Mesangial cell (primary cell): ENCODE results near the gene ALOX15. TPM values are rescaled to one million over a fixed set of nuclear protein-coding genes. Genes with fewer than 3 reads are reported as not detected.

Source experiments
- total RNA-seq: library from RNA; depleted of rRNA; stranded (reverse); fragments of >200 nt; gene quantifications from 2 replicates; pipeline ENCODE4 v1.2.3, GENCODE V29; 2015

ALOX15 gene, protein sequence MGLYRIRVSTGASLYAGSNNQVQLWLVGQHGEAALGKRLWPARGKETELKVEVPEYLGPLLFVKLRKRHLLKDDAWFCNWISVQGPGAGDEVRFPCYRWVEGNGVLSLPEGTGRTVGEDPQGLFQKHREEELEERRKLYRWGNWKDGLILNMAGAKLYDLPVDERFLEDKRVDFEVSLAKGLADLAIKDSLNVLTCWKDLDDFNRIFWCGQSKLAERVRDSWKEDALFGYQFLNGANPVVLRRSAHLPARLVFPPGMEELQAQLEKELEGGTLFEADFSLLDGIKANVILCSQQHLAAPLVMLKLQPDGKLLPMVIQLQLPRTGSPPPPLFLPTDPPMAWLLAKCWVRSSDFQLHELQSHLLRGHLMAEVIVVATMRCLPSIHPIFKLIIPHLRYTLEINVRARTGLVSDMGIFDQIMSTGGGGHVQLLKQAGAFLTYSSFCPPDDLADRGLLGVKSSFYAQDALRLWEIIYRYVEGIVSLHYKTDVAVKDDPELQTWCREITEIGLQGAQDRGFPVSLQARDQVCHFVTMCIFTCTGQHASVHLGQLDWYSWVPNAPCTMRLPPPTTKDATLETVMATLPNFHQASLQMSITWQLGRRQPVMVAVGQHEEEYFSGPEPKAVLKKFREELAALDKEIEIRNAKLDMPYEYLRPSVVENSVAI
- under 0.01 TPM in 1 of 2 replicates, not detected in the other for total RNA-seq

DNA sequence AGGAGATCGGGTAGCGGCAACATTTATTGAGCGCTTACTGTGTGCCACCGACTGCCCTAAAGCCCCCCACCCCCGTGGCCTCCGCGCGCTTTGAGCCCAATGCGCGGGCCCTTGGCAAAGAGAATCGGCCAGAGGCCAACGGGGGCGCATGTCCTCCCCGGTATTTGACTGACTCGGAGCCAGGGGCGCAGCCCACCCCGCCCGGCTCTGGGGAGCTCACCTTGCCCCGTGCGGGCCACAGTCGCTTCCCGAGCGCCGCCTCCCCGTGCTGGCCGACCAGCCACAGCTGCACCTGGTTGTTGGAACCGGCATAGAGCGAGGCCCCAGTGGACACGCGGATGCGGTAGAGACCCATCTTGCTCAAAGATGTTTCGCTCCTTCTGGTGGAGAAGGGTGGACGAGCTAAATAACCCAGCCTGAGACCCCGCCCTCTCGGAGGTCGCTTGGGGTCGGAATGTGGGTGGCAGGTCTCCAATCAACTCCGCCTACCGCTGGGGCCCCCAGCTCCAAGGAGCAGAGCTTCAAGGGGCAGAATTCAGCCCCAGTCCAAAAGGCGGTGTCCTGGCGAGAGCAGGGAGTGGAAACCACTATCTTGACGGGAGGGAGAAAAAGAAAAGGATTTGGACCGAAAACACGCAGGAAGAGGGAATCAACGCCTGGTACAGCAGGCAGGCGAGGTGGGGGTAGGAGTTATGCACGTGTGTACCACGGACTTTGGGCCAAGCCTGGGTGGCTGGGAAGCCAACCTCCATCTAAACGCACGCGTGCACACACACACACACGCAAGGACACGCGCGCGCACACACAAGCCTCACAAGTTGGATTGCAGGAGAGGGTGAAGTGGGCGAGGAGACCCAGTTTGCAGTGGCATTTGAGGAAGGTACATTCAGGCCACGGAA lies at the start of gene ALOX15:
ALOX15 (minus strand) TSS at position 382 of the 899 bp plus-strand sequence; CDS start at position 355, 27 bp downstream.

DNA sequence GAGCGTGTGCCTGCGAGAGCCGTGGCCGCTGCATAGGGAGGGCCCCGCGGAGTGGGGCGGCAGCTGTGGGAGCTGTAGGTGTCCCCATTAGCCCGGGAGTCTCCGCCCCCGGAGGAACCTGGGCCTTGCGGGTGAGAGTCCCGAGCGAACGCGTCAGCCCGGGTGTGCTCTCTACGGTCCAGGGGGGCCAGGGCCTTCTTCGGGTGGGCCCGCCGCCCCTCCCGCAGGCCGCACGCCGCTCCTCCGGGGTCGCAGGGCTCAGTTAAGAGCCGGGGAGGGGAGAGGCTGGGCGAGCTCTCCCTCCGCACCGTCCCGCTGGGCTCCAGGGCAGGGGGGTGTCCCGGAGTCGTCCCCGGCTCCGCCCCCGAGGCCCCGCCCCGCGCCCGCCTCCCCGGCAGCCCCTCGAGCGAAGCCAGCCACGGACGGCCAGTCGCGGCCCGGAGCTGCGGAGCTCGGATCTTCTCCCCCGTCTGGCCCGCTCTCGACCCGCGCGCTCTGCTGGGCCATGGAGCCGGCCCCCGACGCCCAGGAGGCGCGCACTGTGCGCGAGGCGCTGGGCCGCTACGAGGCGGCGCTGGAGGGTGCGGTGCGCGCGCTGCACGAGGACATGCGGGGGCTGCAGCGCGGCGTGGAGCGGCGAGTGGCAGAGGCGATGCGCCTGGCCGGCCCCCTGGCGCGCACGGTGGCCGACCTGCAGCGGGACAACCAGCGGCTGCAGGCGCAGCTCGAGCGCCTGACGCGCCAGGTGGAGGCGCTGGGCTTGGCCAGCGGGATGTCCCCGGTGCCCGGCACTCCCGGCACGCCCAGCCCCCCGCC lies 57.2 kb downstream of the ALOX15 start, which contains the start of gene SMTNL2:
SMTNL2 (plus strand) TSS at position 429 of the 816 bp plus-strand sequence; CDS start at position 506, 77 bp downstream.

Other genes starting within 250 kb of the ALOX15 start
- 0.65 and 2.7 TPM in 2 replicates for gene SPNS3, start 207.7 kb downstream of the ALOX15 start, total RNA-seq
- gene SPNS2, start 142.8 kb downstream of the ALOX15 start, total RNA-seq, result 22.2 and 106 TPM in 2 replicates
- 76.8 and 109 TPM in 2 replicates for gene MYBBP1A, start 86.3 kb downstream of the ALOX15 start, total RNA-seq
- not detected in 2 replicates for gene GGT6, start 81.1 kb downstream of the ALOX15 start, total RNA-seq
- gene SMTNL2, start 57.1 kb downstream of the ALOX15 start, total RNA-seq, result 0.33 and 16.9 TPM in 2 replicates
- gene PELP1, start 62.5 kb upstream of the ALOX15 start, total RNA-seq, result 51.6 and 56.2 TPM in 2 replicates
- gene ARRB2, start 69.0 kb upstream of the ALOX15 start, total RNA-seq, result 9.0 and 10.3 TPM in 2 replicates
- gene MED11, start 89.8 kb upstream of the ALOX15 start, total RNA-seq, result 17.1 and 22.3 TPM in 2 replicates
- 0.13 and 0.16 TPM in 2 replicates for gene ZMYND15, start 98.2 kb upstream of the ALOX15 start, total RNA-seq
- 2.1 and 10.4 TPM in 2 replicates for gene CXCL16, start 98.2 kb upstream of the ALOX15 start, total RNA-seq
- not detected in 2 replicates for gene TM4SF5, start 130.2 kb upstream of the ALOX15 start, total RNA-seq
- 1.1 TPM in 1 of 2 replicates, not detected in the other for gene VMO1, start 144.7 kb upstream of the ALOX15 start, total RNA-seq
- gene GLTPD2, start 147.3 kb upstream of the ALOX15 start, total RNA-seq, result 0.49 TPM in 1 of 2 replicates, not detected in the other
- gene PSMB6, start 154.5 kb upstream of the ALOX15 start, total RNA-seq, result 181 and 242 TPM in 2 replicates
- 13.5 and 30.9 TPM in 2 replicates for gene PLD2, start 165.5 kb upstream of the ALOX15 start, total RNA-seq
- 18.9 and 22.6 TPM in 2 replicates for gene MINK1, start 191.7 kb upstream of the ALOX15 start, total RNA-seq